ENCODE results near the gene IL17RD.

Gene IL17RD

DNA sequence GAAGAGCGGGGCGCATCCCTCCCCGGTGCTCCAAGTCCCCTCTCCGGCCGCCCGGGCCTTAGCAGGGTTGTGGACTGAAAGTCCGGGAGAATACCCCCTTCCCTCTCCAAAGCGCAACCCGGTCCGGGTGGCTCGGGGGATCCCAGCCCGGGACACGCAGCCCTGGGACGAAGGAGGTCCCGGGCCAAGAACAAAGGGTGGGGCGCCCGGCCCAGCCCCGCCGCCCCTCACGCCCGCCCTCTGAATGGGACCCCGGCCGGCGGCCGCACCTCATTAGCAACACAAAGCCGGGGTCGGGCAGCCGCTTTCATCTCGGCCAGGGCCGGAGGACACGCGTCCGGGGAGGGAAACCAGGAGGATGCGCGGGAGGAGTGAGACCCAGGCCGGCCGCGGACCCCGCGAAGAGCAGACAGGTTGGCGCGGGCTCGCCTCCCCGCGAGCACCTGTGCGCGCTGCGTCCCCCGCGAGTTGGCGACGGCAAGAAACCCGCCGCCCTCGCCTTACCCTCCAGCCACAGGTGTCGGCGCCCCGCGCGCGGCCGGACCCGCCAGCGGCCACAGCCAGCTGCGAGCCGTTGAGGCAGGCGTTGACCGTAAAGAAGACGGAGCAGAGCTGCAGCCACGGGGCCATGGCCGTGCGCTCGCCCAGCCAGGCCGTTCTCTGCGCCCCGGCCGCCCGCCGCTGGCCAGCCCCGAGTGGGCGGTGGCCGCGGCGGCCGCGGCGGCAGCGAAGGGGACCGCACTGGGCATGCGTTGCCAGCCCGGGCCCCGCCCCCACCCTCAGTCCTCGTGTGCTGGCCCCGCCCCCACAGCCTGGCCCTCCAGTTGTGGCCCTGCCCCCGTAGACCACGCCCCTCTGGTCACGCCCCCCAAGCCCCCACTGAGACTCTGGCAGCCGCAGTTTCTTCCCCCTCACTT lies at the start of gene IL17RD:
Gene IL17RD (minus strand): TSS at position 697 of the 917 bp plus-strand sequence. CDS start 67 bp downstream, at position 630.
- peak; percentile 72 for DNase-seq (ENCODE audit: low spot score)

DNA sequence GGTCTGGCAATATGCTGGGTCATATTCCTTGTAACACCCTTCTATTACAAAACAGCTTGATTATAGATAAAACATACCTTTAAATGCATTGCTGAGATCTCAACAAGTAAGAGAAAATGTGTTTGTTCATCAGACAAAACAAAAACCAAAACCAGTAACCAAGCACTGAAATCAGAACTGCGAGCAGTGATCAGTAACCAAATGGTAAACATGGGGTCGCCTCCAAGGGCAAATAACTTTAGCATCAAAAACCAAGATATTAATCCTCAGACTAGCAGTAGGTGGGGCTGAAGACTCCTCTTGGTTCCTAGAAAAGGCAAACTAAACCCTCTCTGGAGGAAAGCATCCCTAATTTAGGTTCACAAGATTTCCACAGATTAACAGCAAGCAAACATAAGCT lies 41.3 kb upstream of the IL17RD start:
- no peak for DNase-seq (ENCODE audit: low spot score)

DNA sequence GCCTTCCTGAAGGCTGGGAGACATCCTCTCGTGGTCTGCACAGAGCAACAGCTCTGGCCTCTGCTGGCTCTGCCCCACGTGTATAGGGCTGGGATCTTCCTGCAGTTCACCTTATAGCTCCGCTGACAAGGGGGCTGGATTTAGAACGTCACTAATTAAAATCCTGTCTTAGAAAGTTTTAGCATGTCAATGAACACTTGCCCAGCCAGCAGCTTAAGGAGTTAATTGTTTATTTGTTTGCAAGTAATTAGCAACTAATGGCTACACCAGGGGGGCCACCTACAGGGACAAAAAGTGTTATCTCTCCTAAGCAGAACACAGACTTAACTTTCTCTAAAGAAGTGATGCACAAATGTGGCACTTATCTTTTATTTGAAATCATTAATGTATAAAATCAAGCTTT lies 34.7 kb upstream of the IL17RD start, which contains the start of gene HESX1:
Gene HESX1 (minus strand): TSS at position 84 of the 403 bp plus-strand sequence. CDS start 60 bp downstream, at position 24.
- DNase-seq (ENCODE audit: low spot score): no peak

DNA sequence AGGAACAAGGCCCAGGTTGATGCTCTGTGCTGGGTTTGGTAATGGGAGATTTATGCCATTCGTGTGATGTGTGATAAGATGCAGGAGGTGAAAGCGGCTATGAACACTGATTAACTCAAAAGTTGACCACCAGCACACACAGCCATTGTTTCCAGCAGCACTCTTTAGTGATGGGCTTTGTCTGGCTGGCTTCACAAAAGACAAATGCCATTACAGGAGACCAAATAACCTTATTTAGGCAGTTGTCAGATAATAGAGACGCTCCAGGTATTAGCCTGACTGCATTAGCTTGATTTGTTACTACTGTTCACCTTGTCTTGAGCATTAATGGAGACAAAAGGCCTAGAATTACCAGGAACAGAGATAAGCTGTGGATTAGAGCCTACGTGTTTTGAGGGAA lies 29.5 kb upstream of the IL17RD start:
- no peak for DNase-seq (ENCODE audit: low spot score)

DNA sequence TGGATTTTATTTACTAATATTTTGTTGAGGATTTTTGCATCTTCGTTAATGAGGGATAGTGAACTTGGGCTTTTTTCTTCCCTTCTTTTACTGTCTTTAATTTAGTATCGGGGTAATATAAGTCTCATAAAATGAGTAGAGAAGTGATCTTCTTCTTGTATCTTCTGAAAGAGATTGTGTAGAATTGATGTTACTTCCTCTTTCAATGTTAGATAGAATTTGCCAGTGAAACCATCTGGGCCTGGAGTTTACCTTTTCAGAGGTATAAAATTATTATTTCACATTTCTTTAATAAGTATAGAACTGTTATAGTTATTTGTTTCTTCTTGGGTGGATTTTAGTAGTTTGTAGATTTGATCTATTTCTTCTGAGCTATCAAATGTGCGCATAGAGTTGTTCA lies 26.9 kb upstream of the IL17RD start:
- DNase-seq (ENCODE audit: low spot score): no peak

- DNase-seq (ENCODE audit: low spot score): no peak
These were observed 19.4 kb upstream of the IL17RD start for GRCh38 chr3:57184526-57184925.

GRCh38 chr3:57179580-57180410 lies 14.6 kb upstream of the IL17RD start:
- no peak for DNase-seq (ENCODE audit: low spot score)

DNA sequence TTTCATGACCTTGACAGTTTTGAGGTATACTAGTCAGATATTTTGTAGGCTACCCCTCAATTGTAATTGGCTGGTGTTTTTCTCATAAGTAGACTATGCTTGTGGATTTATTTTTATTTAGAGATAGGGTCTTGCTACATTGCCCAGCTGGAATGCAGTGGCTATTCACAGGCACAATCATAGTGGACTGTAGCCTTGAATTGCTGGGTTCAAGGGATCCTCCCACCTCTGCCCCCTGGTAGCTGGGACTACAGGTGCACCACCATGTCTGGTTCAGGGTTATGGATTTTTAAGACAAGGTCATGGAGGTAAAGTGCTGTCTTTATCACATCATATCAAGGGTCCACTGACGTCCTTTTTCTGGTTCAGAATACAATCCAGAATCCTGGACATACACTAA lies 10.9 kb upstream of the IL17RD start:
- no peak for DNase-seq (ENCODE audit: low spot score)

DNA sequence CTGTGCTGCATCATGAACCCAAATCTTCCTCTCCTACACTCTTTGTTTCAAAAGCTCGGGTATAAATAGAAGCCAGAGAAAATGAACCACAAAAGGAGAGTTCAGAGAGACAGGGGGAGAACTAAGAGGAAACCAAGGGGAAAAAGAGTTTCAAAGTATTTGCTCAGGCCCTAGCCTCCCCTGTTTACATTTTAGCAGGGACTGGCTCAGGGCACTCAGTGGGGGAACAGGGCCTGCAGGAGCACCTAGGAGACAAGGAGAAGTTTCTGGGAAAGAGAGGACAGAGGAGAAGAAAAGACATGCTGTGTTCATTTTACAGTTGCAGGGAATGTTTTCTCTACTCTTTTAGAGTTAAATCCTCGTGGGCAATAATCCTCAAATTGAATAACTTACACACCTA lies 8.5 kb upstream of the IL17RD start:
- DNase-seq (ENCODE audit: low spot score): no peak

DNA sequence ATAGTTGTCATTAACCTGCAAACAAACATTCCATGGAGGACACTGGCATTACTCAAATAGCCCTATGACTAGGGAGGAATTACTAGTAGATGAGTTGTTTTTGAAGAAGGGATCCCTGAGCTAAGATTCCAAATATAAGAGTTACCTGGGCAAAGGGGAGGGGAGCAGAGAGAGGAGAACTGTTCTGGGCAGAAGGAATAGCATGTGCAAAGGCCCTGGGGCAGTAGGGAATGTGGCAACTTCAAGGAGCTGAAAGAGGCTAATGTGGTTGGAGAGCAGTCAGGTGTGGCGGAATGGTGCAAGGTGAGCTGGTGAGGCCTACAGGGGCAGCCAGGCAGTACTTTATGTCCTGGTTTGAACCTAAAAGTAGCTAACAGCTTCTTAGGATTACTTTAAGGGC lies 5.8 kb upstream of the IL17RD start:
- no peak for DNase-seq (ENCODE audit: low spot score)

- peak; percentile 61 for DNase-seq (ENCODE audit: low spot score)
These were observed 4.9 kb upstream of the IL17RD start for GRCh38 chr3:57169872-57170623.

DNA sequence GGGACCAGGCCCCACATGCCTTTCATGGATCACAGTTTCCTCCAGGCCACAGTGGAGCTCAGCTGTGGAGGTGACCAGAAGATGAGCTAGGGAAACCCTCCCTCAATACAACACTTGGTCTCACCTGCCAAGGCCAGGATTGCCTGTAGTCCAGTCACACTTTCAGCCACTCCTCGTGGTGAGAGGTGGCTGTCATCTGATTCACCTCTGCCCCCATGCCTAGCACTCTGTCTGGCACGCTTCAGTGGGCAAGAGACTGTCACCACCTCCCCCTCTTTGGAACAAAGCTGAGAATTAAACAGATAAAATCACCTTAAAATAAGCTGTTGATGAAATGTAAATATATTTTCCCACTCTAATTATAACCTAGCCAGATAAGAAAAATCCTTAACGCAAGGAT lies 4.0 kb upstream of the IL17RD start:
- no peak for DNase-seq (ENCODE audit: low spot score)

- DNase-seq (ENCODE audit: low spot score): no peak
These were observed 3.0 kb upstream of the IL17RD start for GRCh38 chr3:57168151-57168550.

- no peak for DNase-seq (ENCODE audit: low spot score)
These were observed 1.5 kb upstream of the IL17RD start for GRCh38 chr3:57166660-57167059.

GRCh38 chr3:57165641-57166040 lies 488 bp upstream of the IL17RD start:
- DNase-seq (ENCODE audit: low spot score): no peak

DNA sequence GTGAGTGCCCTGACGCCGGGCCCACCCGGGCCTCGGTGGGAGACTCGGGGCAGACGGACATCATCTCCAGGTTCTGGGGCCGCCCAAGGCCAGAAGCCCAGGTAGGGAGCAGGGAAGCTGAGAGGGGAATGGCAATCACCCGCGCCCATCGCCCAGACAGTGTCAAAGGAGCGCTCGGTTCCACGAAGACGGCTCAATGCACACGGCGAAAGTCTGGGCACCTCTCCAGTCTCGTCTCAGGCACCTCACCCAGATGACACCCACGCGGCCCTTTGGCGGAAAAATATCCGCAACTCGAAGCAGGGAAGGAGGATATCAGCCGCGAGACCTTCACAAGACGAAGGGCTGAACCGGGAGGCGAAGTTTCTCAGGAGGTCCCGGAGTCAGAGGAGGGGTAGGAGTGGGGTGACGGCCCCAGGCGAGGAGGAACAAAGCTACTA lies 916 bp downstream of the IL17RD start:
- no peak for DNase-seq (ENCODE audit: low spot score)

GRCh38 chr3:57163751-57164150 lies 1.4 kb downstream of the IL17RD start:
- no peak for DNase-seq (ENCODE audit: low spot score)

DNA sequence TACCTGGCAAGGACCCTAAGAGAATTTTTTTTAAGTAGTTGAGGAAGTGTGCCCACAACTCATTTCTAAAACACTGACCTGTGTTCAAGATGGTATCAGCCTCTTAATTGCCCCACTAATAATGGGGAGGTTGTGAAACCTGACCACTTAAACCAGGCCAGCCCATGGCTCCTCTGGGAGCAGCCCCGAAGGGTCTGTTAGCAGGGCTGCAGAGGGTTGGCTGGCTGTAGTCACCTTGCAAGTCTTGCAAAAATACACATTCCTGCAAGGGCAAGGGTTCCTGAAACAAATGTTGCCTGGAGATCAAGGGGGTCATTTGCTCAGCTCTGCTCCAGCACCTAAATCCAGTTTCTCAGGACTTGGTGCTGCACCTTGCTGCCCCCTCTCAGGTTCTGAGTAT lies 3.2 kb downstream of the IL17RD start:
- no peak for DNase-seq (ENCODE audit: low spot score)

DNA sequence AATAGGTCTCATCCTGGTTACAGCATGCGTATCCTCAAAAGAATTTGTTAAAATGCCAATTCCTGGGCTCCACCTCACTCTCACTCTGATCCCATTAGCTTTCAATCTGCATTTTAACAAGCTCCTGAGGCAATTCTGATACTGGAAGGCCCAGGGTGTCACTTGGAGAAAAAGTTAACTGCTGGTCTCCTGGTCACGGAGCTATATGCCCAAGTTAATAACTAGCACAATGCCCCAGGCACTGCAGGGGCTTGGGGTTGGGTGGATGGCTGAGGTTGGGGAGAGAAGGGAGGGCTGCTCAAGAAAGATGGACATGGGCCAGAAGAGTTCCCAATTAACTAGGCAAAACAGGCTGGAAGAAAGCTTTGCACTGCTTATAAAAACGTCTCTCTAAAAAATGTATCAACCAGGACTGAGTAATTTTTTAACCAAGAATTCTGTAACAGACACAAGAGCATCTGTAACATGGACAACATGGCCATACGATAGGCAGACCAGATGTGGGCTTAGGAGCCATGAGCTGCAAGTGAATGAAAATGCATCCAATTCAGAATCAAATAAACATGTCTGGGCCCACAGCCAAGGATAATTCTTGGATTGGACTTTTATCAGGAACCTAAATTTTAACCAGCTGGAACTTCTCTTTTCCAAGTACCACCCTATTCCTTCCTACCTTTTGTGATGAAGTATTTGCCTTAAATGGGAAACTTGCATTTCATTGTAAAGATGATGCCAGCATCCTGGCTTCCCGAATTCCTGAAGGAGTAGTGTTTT lies 4.2 kb downstream of the IL17RD start:
- no peak for DNase-seq (ENCODE audit: low spot score)

GRCh38 chr3:57160076-57160764 lies 4.9 kb downstream of the IL17RD start:
- DNase-seq (ENCODE audit: low spot score): no peak

Measured in globus pallidus (tissue), 1 donor.